PC-9 (cell line): Measurements from ENCODE around the gene FDPS. TPM values are rescaled to one million over a fixed set of nuclear protein-coding genes. Genes with fewer than 3 reads are reported as not detected.
"Not testable (repeated sequence)": the region's sequence is repeated elsewhere in the genome, so short reads cannot be mapped to it uniquely, and the experiment has no call there.

Experiments
- BruUV-seq: library from RNA; stranded (reverse); fragments of 400-500 nt; replicated peaks from 2 replicates; lab custom pipeline; 2021; lab: Mats Ljungman, UMichigan
- CTCF ChIA-PET: fragments of 300-600 bp; sonication (Branson Sonifier 250); formaldehyde crosslinking; loops from one replicate; lab custom pipeline; 2022; ENCODE audit warnings: antibody characterized with exemption; lab: Charles Lee
- POLR2A ChIA-PET: fragments of 300-600 bp; sonication (Branson Sonifier 250); formaldehyde crosslinking; loops from one replicate; lab custom pipeline; 2022; ENCODE audit warnings: antibody characterized with exemption; ENCODE audit not compliant: unreplicated experiment; lab: Charles Lee
- DNase-seq, 2 experiments: peaks; one replicate each; pipeline versions ENCODE4 v3.0.0 to v3.0.0-alpha.2; 2015 to 2022; ENCODE audit warnings: mixed read lengths in 1 of 2
- H2AFZ ChIP-seq: fragments of 200-600 bp; sonication (generic); 2 replicates; pipeline ENCODE4 v1.8.1; 2017; ENCODE audit warnings: antibody characterized with exemption
- H3F3A ChIP-seq: fragments of 200-600 bp; sonication (generic); 2 replicates; pipeline ENCODE4 v1.8.1; 2017; ENCODE audit warnings: antibody characterized with exemption, mild to moderate bottlenecking, low read depth; ENCODE audit not compliant: insufficient read depth
- H3K27ac ChIP-seq: fragments of 200-600 bp; sonication (generic); 2 replicates; pipeline ENCODE4 v1.6.1; 2016; ENCODE audit warnings: mixed run types
- H3K27me3 ChIP-seq: fragments of 200-600 bp; sonication (generic); 2 replicates; pipeline ENCODE4 v1.6.1; 2016; ENCODE audit warnings: low read depth, mixed run types; ENCODE audit not compliant: insufficient read depth
- H3K36me3 ChIP-seq: fragments of 200-600 bp; sonication (generic); 2 replicates; pipeline ENCODE4 v1.6.1; 2016; ENCODE audit warnings: low read depth, mixed run types
- H3K4me1 ChIP-seq: fragments of 200-600 bp; sonication (generic); replicated peaks from 2 replicates; pipeline ENCODE4 v1.6.1; 2016; ENCODE audit warnings: mixed run types; ENCODE audit not compliant: insufficient read depth
- H3K4me2 ChIP-seq: fragments of 200-600 bp; sonication (generic); 2 replicates; pipeline ENCODE4 v1.6.1; 2017; ENCODE audit warnings: mixed run types
- H3K4me3 ChIP-seq: fragments of 200-600 bp; sonication (generic); 2 replicates; pipeline ENCODE4 v1.6.1; 2016; ENCODE audit warnings: mixed run types
- H3K79me2 ChIP-seq: fragments of 200-600 bp; sonication (generic); 2 replicates; pipeline ENCODE4 v1.6.1; 2017; ENCODE audit warnings: low read depth, mixed run types
- H3K9me2 ChIP-seq: fragments of 200-600 bp; sonication (generic); 2 replicates; pipeline ENCODE4 v1.8.1; 2017; ENCODE audit warnings: mild to moderate bottlenecking; ENCODE audit not compliant: insufficient read depth
- H3K9me3 ChIP-seq: fragments of 200-600 bp; sonication (generic); 2 replicates; pipeline ENCODE4 v1.8.1; 2016; ENCODE audit warnings: low read depth; ENCODE audit not compliant: insufficient read depth
- H4K20me1 ChIP-seq: fragments of 200-600 bp; sonication (generic); 2 replicates; pipeline ENCODE4 v1.8.1; 2017; ENCODE audit not compliant: insufficient read depth
- CTCF ChIP-seq: fragments of 200-600 bp; sonication (generic); conservative IDR thresholded peaks from 2 replicates; pipeline ENCODE4 v1.6.1; 2017; ENCODE audit warnings: mixed run types, antibody characterized with exemption, mild to moderate bottlenecking, moderate library complexity
- EZH2 ChIP-seq: fragments of 200-600 bp; sonication (generic); IDR thresholded peaks from 2 replicates; pipeline ENCODE4 v1.8.0; 2017; ENCODE audit warnings: antibody characterized with exemption, low read depth
- intact Hi-C: fragments of 100-400 bp; cut with micrococcal nuclease; formaldehyde crosslinking; loops from one replicate; pipeline ENCODE4 v1.10.0; 2022; ENCODE audit not compliant: unreplicated experiment
- total RNA-seq: library from RNA; stranded (reverse); gene quantifications from 2 replicates; pipeline ENCODE4 v1.2.3, GENCODE V29; 2021

FDPS gene
- total RNA-seq, 1 experiment from 2014 or later = 568 TPM

- TF ChIP-seq EZH2 (no peak), CTCF (no peak)
- ChIA-PET POLR2A (interaction anchor here (0.6 kb wide), 1 partner anchor 64 kb away, joined by 3 read pairs; the partner anchor contains the start of gene SCAMP3), CTCF (interaction anchor here (0.6 kb wide), 2 partner anchors 339 to 581 kb away, joined by 3 read pairs; no protein-coding TSS in a partner anchor)
- Histone ChIP-seq H4K20me1 (peaks cover 3% of the 10 kb centered on the region; the same call in 1 of the 2 replicates), H3F3A (peaks cover 27% of the 10 kb centered on the region), H3K27ac (no peak overlapping the region), H3K4me2 (peak overlapping the region; percentile 98; the same call in 1 of the 2 replicates), H3K4me3 (no peak overlapping the region), H3K36me3 (peaks cover 12% of the 10 kb centered on the region), H3K9me3 (no peaks in the 10 kb centered on the region), H3K27me3 (no peaks in the 10 kb centered on the region), H3K4me1 (peaks cover 9% of the 10 kb centered on the region; the same call in 1 of the 2 replicates), H2AFZ (no peak overlapping the region), H3K9me2 (no peaks in the 10 kb centered on the region), H3K79me2 (0 out of 2 replicates have a peak, but pooled peaks cover 4% of the 10 kb centered on the region)
- intact Hi-C loops = no loop called here
- no peak for DNase-seq
- no TSS peak for BruUV-seq
Measured at GRCh38 chr1:155326020-155326526, 17.4 kb downstream of the FDPS start.

GRCh38 chr1:155326631-155327037 is 18.0 kb downstream of the FDPS start:
- intact Hi-C loops = no loop called here
- no peak for DNase-seq
- Histone ChIP-seq H3K9me2 (no peaks in the 10 kb centered on the region), H3K4me2 (no peak overlapping the region), H3K79me2 (0 out of 2 replicates have a peak, but pooled peaks cover 4% of the 10 kb centered on the region), H3K27me3 (no peaks in the 10 kb centered on the region), H3K4me1 (peaks cover 9% of the 10 kb centered on the region; the same call in 1 of the 2 replicates), H3K27ac (no peak overlapping the region), H3F3A (peaks cover 21% of the 10 kb centered on the region), H2AFZ (no peak overlapping the region), H3K36me3 (peaks cover 18% of the 10 kb centered on the region), H3K4me3 (no peak overlapping the region), H4K20me1 (peaks cover 3% of the 10 kb centered on the region; the same call in 1 of the 2 replicates), H3K9me3 (no peaks in the 10 kb centered on the region)
- no peak for TF ChIP-seq EZH2
- TF ChIP-seq CTCF = no peak
- POLR2A ChIA-PET = interaction anchor here (0.6 kb wide), 1 partner anchor 64 kb away, joined by 3 read pairs; the partner anchor contains the start of gene SCAMP3
- CTCF ChIA-PET = interaction anchor here (0.6 kb wide), 1 partner anchor 339 kb away, joined by 3 read pairs; no protein-coding TSS in a partner anchor
- BruUV-seq = no TSS peak

- peaks cover 18% of the 10 kb centered on the region for H3K36me3 ChIP-seq
- H3K9me2 ChIP-seq = no peaks in the 10 kb centered on the region
- 0 out of 2 replicates have a peak, but pooled peaks cover 3% of the 10 kb centered on the region for H4K20me1 ChIP-seq
- no peak overlapping the region for H2AFZ ChIP-seq
- H3K27ac ChIP-seq = no peak overlapping the region
- BruUV-seq = no TSS peak
- POLR2A ChIA-PET = no interaction called here
- H3K4me2 ChIP-seq = no peak overlapping the region
- peaks cover 21% of the 10 kb centered on the region for H3F3A ChIP-seq
- intact Hi-C loops = no loop called here
- CTCF ChIA-PET = no interaction called here
- no peak overlapping the region for H3K4me3 ChIP-seq
- no peak for DNase-seq
- TF ChIP-seq EZH2 = no peak
- TF ChIP-seq CTCF = no peak
- H3K9me3 ChIP-seq = no peaks in the 10 kb centered on the region
- no peaks in the 10 kb centered on the region for H3K4me1 ChIP-seq
- no peaks in the 10 kb centered on the region for H3K27me3 ChIP-seq
- 0 out of 2 replicates have a peak, but pooled peaks cover 4% of the 10 kb centered on the region for H3K79me2 ChIP-seq
Measured at GRCh38 chr1:155327981-155328380, 19.3 kb downstream of the FDPS start.

- H3K79me2 ChIP-seq, POLR2A ChIA-PET, BruUV-seq, H3K9me3 ChIP-seq, H3K27me3 ChIP-seq, DNase-seq, H3K4me1 ChIP-seq, CTCF ChIA-PET, H2AFZ ChIP-seq, intact Hi-C loops, H3K27ac ChIP-seq, H4K20me1 ChIP-seq, H3K9me2 ChIP-seq, H3K4me2 ChIP-seq, H3K4me3 ChIP-seq: not testable (repeated sequence)
- peaks cover 18% of the 10 kb centered on the region for H3K36me3 ChIP-seq
- peaks cover 19% of the 10 kb centered on the region for H3F3A ChIP-seq
Measured at GRCh38 chr1:155328856-155329255, 20.2 kb downstream of the FDPS start.
